GM21717 (cell line): Measurements from ENCODE around the gene PIK3R5.
"Not testable (repeated sequence)": the region's sequence is repeated elsewhere in the genome, so short reads cannot be mapped to it uniquely, and the experiment has no call there.

Source experiments
- ATAC-seq: cut with Tn5 transposase; IDR thresholded peaks from one replicate; pipeline ENCODE4 v1.9.1; 2021; ENCODE audit warnings: mild to moderate bottlenecking, moderate library complexity; ENCODE audit not compliant: unreplicated experiment

The PIK3R5 gene

DNA sequence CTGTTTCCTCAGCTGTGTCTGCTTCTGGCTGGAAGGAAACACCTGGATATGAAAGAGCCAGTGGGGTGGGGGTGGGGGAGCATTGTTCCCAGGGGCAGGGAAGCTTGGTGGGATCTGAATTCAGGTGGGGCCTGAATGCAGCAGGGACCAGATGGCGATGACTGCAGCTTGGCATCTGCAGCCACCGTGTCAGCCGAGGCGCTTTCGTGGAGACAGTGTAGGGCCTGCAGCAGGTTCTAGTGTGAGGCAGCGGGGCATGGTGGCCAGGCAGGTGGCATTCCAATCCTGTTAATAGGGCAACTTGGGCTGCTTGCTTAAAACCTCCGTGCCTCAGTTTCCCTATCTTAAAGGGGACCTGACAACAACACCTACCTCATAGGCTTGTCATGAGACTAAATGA is 99.7 kb downstream of the PIK3R5 start:
- ATAC-seq, result no peak

- ATAC-seq, result no peak
These were observed 100.1 kb downstream of the PIK3R5 start for GRCh38 chr17:8865385-8865784.

DNA sequence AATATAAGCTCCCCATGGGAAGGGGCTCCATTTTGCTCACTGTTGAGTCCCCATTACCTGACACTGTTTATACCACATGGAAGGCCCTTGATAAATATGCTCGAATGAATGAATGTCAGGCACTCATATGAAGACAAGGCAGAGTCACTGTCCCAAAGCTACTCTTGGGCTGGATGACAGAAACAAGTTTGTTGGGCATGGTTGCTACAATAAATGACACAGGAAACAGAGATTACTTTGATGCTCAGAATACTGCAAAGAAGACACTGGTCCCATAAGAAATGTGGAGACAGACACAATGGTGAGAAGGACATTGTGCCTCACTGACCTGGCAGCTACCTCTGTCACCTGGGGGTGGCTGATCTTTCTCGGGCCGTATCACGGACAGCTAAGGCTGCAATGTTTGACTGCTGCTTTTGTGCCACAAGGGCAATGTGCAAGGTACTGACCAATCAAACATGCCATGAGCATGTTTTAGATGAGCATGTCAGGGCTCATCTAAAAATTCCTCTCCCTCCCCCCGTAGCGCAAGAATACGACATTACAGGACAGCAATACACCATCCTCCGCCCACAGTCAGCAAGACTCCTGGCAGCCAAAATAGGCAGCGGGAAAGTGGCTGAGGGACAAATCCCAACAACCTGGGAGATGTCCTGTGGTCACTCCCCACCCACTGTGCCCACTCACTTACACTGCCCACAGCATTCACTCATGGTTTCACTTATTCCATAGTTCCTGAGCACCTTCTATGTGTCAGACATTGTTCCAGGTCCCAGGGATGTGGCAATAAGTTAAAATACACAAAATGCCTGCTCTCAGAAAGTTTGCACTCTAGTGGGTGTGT is 103.1 kb downstream of the PIK3R5 start:
- no peak for ATAC-seq

DNA sequence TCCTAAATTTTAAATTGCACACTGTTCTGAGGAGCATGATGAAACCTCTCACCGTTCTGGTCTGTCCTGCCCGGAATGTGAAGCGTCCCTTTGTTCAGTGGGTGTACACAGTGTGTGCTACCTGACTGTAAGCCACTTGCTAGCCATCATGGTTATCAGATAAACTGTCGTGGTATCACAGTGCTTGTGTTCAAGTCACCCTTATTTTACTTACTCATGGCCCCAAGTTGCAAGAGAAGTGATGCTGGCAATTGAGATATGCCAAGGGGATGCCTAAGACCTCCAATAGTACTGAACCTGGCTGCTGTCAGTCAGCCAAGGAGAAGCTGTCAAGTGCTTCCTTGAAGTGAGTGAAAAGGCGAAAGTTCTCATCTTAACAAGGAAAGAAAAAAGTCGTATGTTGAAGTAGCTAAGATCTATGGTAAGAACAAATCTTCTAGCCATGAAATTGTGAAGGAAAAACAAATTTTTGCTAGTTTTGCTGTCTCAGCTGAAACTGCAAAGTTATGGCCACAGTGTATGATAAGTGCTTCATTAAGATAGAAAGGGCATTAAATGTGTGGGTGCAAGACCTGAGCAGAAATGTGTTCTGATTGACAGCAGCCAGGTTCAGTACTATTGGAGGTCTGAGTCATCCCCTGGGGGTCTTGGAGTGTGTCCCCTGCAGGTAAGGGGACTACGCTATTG is 103.9 kb downstream of the PIK3R5 start:
- ATAC-seq, result no peak

GRCh38 chr17:8859804-8860430 is 105.6 kb downstream of the PIK3R5 start:
- ATAC-seq, result no peak

- ATAC-seq, result no peak
These were observed 106.3 kb downstream of the PIK3R5 start for GRCh38 chr17:8859027-8859803.

- no peak for ATAC-seq
These were observed 107.6 kb downstream of the PIK3R5 start for GRCh38 chr17:8857919-8858318.

DNA sequence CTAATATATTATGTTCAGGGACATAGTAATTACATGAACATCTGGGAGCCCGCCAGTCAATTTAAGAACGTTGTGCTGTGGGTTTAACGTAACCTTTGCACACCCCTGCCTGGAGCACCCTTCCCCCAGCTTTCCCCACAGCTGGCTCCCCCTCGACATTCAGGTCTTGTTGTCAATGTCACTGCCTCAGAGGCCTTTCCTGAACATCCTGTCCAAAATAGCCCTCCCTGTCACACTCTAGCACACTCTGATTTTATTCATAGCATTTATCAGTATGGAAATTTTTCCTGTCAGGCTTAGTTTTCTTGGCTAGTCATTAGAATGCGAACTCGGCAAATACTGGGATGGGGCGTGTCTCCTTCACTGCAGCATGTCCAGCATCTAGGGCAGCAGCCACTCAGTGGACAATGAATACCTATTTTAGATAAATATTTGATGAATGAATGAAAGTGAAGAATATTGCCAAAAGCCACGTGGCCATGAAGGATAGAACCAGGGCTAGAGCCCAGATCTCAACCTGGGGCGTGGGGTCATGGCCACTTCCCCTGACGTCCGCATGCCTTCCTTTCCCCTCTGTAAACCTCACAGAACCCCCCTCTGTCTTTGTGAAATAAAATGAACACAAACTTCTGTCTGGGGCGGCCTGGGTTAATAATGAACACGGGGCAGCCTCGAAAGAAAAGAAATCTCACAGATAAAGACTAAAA is 108.5 kb downstream of the PIK3R5 start:
- no peak for ATAC-seq

- not testable (repeated sequence) for ATAC-seq
These were observed 109.3 kb downstream of the PIK3R5 start for GRCh38 chr17:8856205-8856603.

DNA sequence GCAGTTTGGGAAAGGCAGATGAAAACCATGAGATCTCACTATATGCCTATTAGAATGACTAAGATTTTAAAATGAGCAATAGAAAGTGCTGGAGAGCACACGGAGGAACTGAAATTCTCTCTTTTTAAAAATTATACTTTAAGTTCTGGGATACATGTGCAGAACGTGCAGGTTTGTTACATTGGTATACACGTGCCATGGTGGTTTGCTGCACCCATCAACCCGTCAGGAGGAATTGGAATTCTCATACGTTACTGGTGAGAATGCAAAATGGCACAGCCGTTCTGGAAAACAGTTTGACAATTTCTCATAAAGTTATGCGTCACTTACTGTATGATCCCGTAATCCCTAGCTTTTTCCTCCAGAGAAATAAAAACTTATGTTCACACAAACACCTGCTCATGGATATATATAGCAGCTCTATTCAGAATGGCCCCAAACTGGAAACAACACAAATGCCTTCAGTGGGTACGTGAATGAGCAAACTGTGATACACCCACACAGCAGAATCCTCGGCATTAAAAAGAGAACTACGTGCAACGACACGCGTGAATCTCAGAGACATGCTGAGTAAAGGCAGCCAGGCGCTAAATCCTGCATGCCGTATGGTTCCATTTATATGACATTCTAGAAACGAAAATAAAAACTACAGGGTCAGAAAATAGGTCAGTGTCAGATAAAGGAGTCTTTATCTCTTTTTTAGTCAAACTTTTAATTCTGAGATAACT is 109.9 kb downstream of the PIK3R5 start:
- ATAC-seq, result peak; percentile 45

GRCh38 chr17:8851600-8851999 is 113.9 kb downstream of the PIK3R5 start:
- no peak for ATAC-seq

DNA sequence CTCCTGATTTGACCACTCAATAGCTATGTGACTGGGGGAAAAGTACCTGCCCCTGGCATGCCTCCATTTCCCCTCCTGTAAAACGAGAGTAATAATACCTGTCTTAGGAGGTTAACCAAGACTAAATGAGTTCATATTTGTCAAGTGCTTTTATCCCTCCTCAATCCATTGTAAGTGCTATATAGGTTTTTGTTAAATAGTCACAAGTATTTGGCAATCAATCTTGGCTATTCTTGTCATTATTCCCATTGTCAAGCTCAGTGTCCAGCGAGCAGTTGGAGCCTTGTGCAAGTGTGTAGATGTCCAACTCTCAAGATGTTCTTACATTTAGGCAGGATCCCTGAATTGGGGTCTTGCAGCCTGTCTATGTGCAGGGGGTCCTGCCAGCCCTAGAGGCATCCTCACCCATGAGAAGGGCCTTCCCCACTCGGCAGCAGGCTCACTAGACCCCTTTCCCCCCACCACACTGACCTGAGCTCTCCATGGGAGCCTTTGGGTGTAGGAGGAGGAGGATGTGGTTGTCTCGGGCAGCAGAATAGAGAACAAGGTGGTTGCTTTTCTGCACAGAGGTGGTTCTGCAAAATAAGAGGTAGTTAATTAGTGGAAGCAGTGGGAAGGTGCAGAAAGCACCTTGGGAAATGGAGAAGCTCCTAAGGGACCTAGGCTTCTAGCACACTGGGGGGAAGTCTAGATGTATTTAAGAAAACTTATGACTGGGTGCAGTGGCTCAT is 116.0 kb downstream of the PIK3R5 start:
- no peak for ATAC-seq

DNA sequence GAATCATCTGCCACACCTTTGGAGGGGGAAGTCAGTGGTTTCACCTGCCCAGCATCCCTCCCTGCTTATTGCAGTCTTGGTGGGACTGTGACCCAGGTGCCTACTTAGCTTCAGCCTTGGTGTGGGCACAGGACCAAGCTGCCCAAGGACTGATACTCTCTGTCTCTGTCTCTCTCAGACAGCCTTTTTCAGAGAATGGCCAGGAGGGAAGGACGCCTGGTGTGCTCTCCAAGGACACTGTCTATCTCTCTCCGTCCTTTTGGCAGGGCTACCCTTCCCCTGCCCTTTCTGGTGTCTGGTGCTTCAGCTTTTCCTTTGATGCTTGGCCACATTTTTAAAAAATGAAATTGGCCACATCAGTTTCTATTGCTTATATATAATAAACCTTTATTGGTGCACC is 117.6 kb downstream of the PIK3R5 start:
- no peak for ATAC-seq

GRCh38 chr17:8846768-8847211 is 118.7 kb downstream of the PIK3R5 start:
- no peak for ATAC-seq

GRCh38 chr17:8844229-8845218 is 121.0 kb downstream of the PIK3R5 start:
- no peak for ATAC-seq

DNA sequence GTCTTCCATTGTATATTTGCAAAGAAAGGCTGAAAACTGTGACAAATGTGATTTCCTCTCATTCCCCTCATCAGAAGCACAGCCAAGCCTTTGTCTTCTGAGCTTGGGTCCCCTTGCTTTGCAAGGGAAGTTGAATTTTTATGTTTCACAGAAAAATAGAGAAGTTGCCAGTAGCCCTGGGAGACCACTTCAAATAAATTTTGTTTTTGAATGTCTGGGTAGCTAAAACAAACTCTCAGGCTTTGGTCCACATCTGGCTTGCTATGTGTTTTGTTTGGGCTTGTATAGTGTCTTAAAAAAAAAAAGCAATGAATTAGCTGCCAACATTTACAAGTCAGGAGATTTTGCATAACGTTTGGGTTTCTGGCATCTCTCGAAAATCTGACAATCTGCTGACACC is 122.2 kb downstream of the PIK3R5 start:
- no peak for ATAC-seq

GRCh38 chr17:8841844-8842243 is 123.7 kb downstream of the PIK3R5 start:
- no peak for ATAC-seq

- no peak for ATAC-seq
These were observed 126.0 kb downstream of the PIK3R5 start for GRCh38 chr17:8839410-8839935.
